GM13976 (cell line): ENCODE measurements around the gene RPL12.
A peak's percentile ranks its signal among the peaks of the same experiment; 100 is the strongest.

ENCODE experiments used
- DNase-seq: peaks from one replicate; pipeline ENCODE4 v3.0.0; 2012; ENCODE audit warnings: low spot score
- CTCF ChIP-seq: IDR thresholded peaks from 2 replicates; pipeline ENCODE4 v1.5.1; 2012; ENCODE audit warnings: borderline replicate concordance, mild to moderate bottlenecking; ENCODE audit not compliant: insufficient read depth; ENCODE audit errors: extremely low read depth, missing control alignments, control extremely low read depth
- in situ Hi-C: fragments of 300-500 bp; cut with MboI; formaldehyde crosslinking; loops from one replicate; pipeline ENCODE4 v1.12.0; 2022; ENCODE audit warnings: low sequenced_read_pairs, mixed read lengths, inconsistent platforms; ENCODE audit not compliant: unreplicated experiment

The RPL12 gene

GRCh38 chr9:127450830-127451607 is at the start of gene RPL12, which contains the start of gene LRSAM1:
RPL12 (minus strand) TSS chr9:127451406; CDS start chr9:127451317, 89 bp downstream.
LRSAM1 (plus strand) TSS chr9:127451510; CDS start chr9:127454528, 3,018 bp downstream.
- peak; percentile 98 for DNase-seq
- in situ Hi-C loops: no loop called here
- TF ChIP-seq CTCF: no peak

GRCh38 chr9:127500862-127501261 is 49.7 kb upstream of the RPL12 start:
- DNase-seq: no peak
- TF ChIP-seq CTCF: no peak
- in situ Hi-C loops: no loop called here

GRCh38 chr9:127500399-127500798 is 49.2 kb upstream of the RPL12 start:
- no peak for DNase-seq
- no peak for TF ChIP-seq CTCF
- in situ Hi-C loops: no loop called here

- no peak for DNase-seq
- in situ Hi-C loops: no loop called here
- TF ChIP-seq CTCF: no peak
Observed at GRCh38 chr9:127498298-127498697, 47.1 kb upstream of the RPL12 start.

GRCh38 chr9:127497656-127498290 is 46.6 kb upstream of the RPL12 start:
- DNase-seq: no peak
- no peak for TF ChIP-seq CTCF
- in situ Hi-C loops: no loop called here

- DNase-seq: no peak
- in situ Hi-C loops: no loop called here
- no peak for TF ChIP-seq CTCF
Observed at GRCh38 chr9:127496974-127497373, 45.8 kb upstream of the RPL12 start.
